Measurements from ENCODE around the gene DUXB.

GRCh38 chr16:75648265-75649076, 52.8 kb downstream of the DUXB start:
- TF ChIP-seq CTCF (IDR thresholded peaks at IDR 0.05) (no peak), POLR2A (IDR thresholded peaks at IDR 0.05) (peak in 1 of 2 donors; percentile 81)

All from thyroid gland (tissue), 4 donors.